ENCODE measurements around the gene PHACTR1.

DNA sequence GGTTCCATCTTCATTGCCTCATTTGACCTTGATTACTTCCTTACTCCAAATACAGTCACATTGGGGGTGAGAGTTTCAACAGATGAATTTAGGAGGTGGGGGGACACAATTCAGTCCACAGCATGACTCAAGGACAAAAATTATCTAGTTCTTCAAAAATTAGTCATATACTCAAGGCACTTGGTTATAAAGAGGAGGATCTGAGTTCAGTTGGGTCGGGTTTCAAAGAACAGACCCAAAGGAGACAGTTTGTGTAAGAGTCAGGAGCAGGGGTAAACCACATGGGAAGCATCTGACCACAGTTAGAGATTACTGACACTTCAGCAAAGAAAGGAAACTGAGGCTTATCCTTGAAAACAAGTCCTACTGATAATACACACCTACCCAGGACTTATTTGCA is 473.8 kb downstream of the PHACTR1 start:
- TF ChIP-seq EZH2phosphoT487 (IDR thresholded peaks at IDR 0.05; ENCODE audit: insufficient read depth, low read depth) = no peak
- no peak for TF ChIP-seq EZH2 (IDR thresholded peaks at IDR 0.05; ENCODE audit: insufficient read depth, poor library complexity, severe bottlenecking)

Data from GM23248 (cell line).